Measurements from ENCODE around the gene SLC24A4.
"Not testable (repeated sequence)": the region's sequence is repeated elsewhere in the genome, so short reads cannot be mapped to it uniquely, and the experiment has no call there.

The SLC24A4 gene

GRCh38 chr14:92527721-92528120 lies 204.8 kb downstream of the SLC24A4 start:
- no peak for DNase-seq

GRCh38 chr14:92528486-92529100 lies 205.6 kb downstream of the SLC24A4 start:
- DNase-seq = no peak

GRCh38 chr14:92529903-92530302 lies 206.9 kb downstream of the SLC24A4 start:
- no peak for DNase-seq

- peak; percentile 16 for DNase-seq
Measured at GRCh38 chr14:92531106-92531873, 208.3 kb downstream of the SLC24A4 start.

GRCh38 chr14:92532490-92533163 lies 209.7 kb downstream of the SLC24A4 start:
- no peak for DNase-seq

- DNase-seq = no peak
Measured at GRCh38 chr14:92534932-92535643, 212.1 kb downstream of the SLC24A4 start.

- DNase-seq = not testable (repeated sequence)
Measured at GRCh38 chr14:92536231-92536630, 213.3 kb downstream of the SLC24A4 start.

GRCh38 chr14:92538412-92538985 lies 215.5 kb downstream of the SLC24A4 start:
- no peak for DNase-seq

- no peak for DNase-seq
Measured at GRCh38 chr14:92539419-92539818, 216.5 kb downstream of the SLC24A4 start.

- DNase-seq = no peak
Measured at GRCh38 chr14:92539875-92540274, 216.9 kb downstream of the SLC24A4 start.

GRCh38 chr14:92540472-92541048 lies 217.6 kb downstream of the SLC24A4 start:
- no peak for DNase-seq

- no peak for DNase-seq
Measured at GRCh38 chr14:92542766-92543554, 220.0 kb downstream of the SLC24A4 start.

- DNase-seq = no peak
Measured at GRCh38 chr14:92544051-92544720, 221.2 kb downstream of the SLC24A4 start.

- DNase-seq = no peak
Measured at GRCh38 chr14:92546347-92547053, 223.5 kb downstream of the SLC24A4 start.

- DNase-seq = no peak
Measured at GRCh38 chr14:92549105-92549858, 226.3 kb downstream of the SLC24A4 start.

- peak; percentile 78 for DNase-seq
Measured at GRCh38 chr14:92549859-92550230, 226.9 kb downstream of the SLC24A4 start.
